Measurements from ENCODE around the gene PFKFB4.

DNA sequence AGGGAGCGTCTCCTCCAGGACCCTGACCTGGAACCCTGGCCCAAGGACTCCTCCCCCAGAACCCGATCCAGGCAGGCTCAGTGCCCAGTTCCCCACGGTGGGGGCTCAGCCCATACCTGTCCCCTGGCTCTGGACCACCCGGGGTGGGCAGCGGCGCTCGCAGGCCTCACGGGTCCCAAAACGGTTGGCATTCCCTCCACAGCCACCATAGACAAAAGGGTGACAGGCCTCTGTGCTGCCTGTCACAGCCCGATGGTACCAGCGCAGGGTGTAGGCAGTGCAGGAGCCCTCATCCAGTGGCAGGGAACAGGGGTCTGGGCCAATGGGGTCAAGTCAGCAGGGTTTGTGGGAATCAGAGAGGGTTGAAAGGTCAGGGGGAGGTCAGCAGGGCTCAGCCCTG is 8.1 kb upstream of the PFKFB4 start:
- TF ChIP-seq, protein P1, sequence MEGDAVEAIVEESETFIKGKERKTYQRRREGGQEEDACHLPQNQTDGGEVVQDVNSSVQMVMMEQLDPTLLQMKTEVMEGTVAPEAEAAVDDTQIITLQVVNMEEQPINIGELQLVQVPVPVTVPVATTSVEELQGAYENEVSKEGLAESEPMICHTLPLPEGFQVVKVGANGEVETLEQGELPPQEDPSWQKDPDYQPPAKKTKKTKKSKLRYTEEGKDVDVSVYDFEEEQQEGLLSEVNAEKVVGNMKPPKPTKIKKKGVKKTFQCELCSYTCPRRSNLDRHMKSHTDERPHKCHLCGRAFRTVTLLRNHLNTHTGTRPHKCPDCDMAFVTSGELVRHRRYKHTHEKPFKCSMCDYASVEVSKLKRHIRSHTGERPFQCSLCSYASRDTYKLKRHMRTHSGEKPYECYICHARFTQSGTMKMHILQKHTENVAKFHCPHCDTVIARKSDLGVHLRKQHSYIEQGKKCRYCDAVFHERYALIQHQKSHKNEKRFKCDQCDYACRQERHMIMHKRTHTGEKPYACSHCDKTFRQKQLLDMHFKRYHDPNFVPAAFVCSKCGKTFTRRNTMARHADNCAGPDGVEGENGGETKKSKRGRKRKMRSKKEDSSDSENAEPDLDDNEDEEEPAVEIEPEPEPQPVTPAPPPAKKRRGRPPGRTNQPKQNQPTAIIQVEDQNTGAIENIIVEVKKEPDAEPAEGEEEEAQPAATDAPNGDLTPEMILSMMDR (IDR thresholded peaks at IDR 0.05), result no peak
- no peak for TF ChIP-seq POLR2AphosphoS5 (IDR thresholded peaks at IDR 0.05)
- no peak for TF ChIP-seq POLR2A (IDR thresholded peaks at IDR 0.05)
